NCI-H1105 treated with DMSO at 0.1 percent for 48 hours (cell line): ENCODE data around the gene WTIP.
"Not testable (repeated sequence)": the region's sequence is repeated elsewhere in the genome, so short reads cannot be mapped to it uniquely, and the experiment has no call there.

Experiments
- DNase-seq: peaks from one replicate; lab custom pipeline; 2025; lab: John Stamatoyannopoulos, UW

The WTIP gene

DNA sequence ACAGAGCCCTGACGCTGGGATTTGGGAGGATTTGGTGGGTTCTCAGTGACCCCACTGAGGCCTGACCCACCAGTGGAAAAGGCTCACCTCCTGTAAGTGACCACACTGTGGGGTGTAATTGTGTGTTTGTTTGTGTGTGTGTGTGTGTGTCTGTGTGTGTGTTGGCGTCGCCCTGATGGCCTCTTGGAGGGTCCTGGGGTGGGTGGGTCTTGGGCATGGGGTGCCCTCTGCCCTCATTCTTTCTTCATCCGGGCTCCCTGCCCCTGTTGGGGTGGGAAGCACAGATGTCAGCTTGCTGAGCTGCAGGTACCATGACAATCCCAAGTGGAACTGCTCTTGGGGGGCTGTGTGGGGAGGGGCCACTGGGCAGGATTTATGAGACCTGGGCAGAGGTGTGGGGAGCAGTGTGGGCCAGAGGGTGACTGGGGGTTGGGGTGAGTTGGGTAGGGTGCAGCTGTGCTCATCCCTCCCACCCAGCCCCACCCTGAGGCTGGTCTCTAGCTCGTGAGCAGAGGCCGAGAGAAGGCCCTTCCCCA lies 22.8 kb downstream of the WTIP start:
- no peak for DNase-seq

- no peak for DNase-seq
Observed at GRCh38 chr19:34504809-34505291, 23.3 kb downstream of the WTIP start.

GRCh38 chr19:34505321-34506025 lies 23.9 kb downstream of the WTIP start:
- no peak for DNase-seq

DNA sequence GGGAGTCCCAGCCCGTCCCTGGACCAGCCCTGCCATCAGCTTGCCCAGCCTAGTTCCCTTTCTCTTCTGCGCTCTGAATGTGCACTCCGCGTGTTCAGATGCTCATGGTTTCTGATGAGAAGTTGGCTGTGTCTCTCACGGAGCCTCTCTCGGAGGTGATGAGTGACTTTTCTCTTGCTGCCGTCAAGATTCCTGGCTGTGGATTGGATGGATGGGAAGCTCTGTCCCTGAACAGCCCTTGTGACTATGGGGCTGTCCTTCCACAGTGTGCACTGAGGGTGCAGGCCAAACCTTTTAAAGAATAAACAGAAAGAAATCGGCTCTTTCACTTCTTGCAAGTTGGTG lies 24.4 kb downstream of the WTIP start:
- DNase-seq = no peak

DNA sequence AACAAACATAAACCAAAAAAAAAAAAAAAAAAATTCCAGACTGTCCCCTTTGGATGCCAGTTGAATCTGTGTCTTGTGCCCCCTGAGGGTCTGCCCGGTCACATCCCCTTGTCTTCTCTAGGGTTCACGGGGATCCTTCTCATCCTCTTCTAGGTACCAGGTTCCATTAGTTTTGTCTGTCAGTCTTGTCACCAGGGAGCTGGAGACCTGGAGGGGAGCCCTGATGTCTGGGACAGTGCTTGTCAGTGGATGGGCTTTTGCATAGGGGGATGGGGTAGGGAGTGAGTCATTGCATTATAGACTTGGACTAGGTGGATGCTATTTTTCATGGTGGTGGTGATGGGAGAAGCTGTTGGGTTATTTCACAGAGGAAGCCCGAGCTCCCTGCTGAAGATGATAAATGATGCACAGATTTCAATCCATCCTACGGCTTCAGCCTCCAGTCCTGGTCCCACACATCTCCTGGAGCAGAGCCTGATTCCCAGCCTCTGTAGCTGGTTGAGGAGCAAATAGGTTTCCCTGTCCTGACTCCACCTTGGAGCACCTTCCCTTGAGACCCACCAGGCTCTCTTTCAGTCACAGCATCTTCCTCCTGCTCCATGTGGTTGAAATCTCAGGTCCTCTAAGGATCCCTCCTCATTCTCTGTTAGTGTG lies 26.0 kb downstream of the WTIP start:
- no peak for DNase-seq

DNA sequence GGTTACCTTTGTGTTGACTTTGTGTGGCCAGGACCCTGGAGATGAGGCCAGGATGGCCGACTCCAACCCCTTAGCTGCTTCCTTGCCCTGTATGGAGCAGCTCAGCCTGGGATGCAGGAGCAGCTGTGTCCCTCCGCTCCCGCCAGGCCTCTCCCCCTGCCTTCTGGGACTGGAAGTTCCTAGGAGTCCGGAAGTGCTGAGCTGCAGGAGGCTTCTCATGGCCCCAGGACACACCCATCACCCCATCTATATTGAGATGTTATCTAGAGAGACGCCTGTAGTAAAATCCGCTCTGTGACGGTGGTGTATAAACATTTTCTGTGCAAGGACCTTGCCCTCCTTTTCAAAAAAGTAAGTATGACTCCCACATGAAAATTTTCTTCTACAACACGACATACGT lies 27.0 kb downstream of the WTIP start:
- DNase-seq = no peak

GRCh38 chr19:34510904-34511303 lies 29.3 kb downstream of the WTIP start:
- DNase-seq = not testable (repeated sequence)

DNA sequence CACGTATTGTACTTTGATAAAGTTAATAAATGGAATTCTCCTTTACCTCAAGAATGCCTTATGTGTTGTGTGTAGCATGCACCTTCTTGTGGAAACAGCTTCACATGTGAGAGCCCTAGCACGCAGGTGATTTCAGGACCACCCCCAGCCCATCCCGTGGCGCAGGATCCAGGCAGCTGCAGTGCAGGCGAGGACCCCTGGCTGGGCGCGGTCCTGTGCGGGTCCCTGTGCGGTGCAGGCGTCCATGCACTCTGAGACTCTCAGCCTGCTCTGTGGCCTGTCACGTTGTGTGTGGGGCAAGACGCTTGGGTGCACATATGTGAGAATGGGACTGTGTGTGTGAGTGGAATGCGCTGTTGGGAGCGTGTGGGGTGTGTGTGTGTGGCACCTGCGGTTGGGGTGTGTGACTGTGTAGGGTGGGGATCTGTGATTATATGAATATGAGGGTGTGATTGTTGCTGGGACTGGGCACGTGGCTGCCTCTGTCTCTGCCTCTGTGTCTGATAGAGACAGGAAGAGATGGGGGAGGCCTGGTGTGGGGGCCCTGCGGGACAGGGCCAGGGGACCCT lies 30.8 kb downstream of the WTIP start:
- no peak for DNase-seq

- no peak for DNase-seq
Observed at GRCh38 chr19:34513767-34514166, 32.2 kb downstream of the WTIP start.

DNA sequence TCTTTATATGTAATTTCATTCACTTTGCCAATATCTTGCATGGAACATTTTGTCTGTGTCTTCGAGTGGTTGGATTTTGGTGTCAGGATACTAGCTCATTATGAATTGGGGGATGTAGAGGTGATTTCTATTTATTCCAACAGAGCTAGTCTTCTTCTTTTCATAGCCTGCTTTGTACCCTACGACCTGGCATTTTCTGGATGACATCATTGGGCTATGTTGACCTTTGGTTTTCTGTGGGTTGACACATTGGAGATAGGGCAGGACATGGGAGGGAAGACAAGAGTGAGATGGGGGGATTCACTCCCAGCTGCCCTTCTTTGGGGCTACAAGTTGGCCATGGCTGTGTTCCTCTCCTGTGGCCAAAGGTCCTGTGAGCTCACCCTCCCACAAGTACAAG lies 38.0 kb downstream of the WTIP start:
- DNase-seq = no peak

DNA sequence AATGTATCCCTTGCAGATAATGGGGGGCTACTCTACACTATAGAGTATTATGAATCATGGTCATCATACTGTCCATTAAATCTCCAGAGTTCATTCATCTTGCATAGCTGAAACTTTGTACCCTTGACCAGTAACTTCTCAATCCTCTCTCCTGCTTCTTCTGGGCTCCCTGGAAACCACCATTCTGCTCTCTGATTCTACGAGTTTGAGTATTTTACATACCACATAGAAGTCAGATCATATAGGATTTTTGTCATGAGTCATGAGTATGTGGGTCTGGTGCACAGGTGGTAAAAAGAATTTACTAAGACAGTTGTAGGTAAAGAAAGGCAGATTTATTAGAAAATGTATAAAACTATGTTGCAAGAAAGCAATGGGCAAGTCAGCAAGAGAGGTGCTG lies 41.9 kb downstream of the WTIP start:
- no peak for DNase-seq

GRCh38 chr19:34525001-34525400 lies 43.4 kb downstream of the WTIP start:
- DNase-seq = no peak

DNA sequence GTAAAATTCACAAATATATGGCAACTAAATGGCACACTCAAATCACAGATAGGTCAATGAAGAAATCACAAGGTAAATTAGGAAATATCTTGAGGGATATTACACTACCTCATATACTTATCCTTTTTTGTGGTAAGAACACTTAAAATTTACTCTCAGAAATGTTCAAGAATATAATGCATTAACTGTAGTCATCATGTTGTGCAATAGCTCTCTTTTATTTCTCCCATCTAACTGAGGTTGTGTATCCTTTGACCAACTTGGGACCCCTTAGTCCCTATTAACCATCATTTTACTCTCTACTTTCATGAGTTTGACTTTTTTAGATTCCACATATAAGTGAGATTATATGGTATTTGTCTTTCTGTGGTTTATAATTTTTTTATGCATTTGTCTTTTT lies 52.6 kb downstream of the WTIP start:
- DNase-seq = no peak

DNA sequence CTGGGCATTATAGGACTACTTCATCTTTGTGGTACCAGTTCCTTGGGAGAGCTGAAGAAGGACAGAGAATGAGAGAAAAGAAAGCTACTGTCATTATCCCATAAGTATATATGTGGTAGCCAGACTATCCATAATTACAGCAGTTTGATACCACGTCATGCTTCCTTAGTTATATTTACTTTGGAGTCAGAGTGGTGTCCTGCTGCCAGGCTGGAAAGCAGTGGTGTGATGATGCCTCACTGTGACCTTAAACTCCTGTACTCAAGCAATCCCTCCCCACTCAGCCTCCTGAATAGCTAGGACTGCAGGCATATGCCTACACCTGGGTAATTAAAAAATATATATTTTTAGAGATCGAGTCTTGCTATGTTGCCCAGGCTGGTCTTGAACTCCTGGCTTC lies 57.8 kb downstream of the WTIP start:
- DNase-seq = no peak

DNA sequence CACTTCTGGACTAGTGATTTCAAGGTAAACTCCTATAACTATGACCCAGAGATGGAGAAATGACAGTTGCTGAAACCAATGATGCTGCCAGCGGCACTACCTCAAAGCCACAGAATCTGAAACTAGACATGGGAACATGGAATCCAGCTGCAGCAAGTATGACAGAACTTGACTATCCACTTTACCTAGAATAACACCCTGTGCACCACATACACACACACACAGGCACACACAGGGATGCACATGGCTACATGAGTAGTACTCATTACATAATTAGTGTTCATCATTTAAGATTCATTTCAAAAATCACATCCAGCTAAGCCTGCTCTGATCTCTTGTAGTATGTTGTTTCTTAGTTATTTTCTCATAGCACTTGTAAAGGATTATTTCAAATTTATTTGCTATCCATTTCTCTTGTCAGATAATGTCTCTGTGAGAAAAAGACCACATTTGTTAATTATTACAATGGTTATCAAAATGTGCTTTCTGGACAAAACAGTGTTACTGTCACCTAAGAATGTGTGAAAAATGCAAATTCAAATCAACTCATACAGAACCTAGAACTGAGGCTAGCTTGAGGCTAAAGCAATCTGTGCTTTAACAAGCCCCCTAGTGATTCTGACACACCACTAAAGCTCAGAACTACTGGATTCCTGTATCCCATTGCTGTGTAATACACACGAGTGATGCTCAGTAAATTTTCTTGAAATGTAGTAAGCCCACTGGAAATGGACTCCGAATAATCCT lies 59.4 kb downstream of the WTIP start:
- DNase-seq = no peak

DNA sequence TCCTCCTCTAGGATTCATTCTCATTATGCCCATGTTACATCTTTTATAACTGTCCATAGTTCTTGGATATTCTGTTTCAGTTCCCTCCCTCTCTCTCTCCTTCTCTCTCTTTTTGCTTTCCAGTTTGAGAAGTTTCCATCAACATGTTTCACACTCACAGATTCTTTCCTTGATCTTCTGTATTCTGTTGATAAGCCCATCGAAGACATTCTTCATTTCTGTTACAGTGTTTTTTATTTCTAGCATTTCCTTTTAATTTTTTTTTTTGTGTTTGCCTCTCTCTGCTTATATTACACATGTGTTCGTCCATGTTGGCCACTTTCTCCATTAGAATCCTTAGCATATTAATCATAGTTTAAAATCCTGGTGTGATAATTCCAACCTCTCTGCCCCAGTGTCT lies 68.3 kb downstream of the WTIP start:
- DNase-seq = no peak

DNA sequence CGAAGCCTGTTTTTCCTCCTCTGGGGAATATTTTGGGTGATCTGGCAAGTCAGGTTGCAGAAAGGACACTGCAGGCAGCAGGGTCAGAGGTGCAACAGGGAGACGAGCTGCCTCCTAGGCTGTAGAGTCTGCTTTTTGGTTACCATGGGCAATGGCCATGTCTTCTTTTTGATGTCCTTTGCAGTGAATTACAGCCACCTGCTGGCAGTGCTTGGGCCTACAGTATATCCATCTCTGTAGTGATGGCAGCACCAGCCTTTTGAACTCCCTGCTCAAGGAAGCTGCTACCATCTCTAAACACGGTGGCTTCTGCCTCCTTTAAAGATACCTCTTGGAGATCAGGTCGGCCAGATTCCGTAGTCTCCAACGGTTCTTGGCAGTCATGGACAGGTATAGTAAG lies 73.9 kb downstream of the WTIP start:
- no peak for DNase-seq

DNA sequence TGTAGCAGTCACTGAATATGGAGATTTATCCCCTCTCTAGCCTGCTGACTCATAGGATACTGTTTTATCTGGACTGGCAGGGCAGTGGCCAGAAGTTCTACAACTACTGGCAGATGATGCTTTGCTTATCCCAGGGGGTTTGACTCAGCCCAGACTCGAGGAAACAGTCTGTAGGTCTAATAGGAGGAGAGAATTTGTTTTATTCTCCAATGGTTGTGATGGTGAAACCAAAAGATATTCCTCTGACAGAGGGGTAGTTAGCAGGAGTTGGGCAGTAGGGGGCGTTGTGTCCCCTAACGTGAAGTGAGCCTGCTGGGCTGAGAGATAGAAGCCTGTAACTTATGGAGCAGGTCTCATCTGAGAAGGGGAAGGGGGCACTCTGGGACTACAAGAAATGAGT lies 74.9 kb downstream of the WTIP start:
- DNase-seq = no peak

DNA sequence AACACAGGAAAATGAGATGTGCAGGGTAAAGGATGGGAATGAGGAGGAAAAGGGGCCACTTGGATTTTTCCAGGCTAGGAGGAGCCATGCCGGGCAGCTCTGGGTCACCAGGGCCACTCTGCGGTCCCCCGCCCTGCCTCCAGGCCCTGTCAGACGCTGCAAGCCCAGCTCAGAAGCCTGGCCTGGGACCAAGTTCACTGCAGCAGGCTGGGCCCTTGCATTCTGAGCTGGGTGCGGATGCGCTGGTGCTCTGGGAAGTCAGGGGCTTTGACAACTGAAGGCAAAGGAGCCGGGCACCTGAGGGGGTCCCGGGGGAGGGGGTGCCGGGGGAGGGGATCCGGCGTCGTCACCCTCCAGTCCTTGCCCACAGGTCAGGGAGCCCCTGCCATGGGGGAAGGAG lies 77.5 kb downstream of the WTIP start:
- no peak for DNase-seq

DNA sequence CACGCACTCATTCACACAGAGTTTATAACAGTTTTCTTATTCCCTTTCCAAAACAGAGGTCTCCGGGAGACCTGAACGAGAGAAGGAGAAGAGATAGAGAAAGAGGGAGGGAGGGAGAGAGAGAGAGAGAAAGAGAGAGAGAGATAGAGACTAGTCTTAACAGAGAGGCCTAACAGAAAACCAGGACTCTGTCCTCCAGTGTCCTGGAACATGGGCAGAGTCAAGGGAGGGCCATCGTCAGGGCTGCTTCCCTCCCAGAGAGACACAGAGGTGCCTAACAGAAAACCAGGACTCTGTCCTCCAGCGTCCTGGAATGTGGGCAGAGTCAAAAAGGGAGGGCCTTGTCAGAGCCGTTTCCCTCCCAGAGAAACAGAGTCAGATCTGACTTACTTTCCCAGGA lies 78.7 kb downstream of the WTIP start:
- DNase-seq = no peak
